Measurements from ENCODE around the gene RNF135. TPM values are rescaled to one million over a fixed set of nuclear protein-coding genes. Genes with fewer than 3 reads are reported as not detected.
"Not testable (repeated sequence)": the region's sequence is repeated elsewhere in the genome, so short reads cannot be mapped to it uniquely, and the experiment has no call there.

RNF135 gene
- total RNA-seq, 1 donor from 2014 or later, result 5.6 TPM

DNA sequence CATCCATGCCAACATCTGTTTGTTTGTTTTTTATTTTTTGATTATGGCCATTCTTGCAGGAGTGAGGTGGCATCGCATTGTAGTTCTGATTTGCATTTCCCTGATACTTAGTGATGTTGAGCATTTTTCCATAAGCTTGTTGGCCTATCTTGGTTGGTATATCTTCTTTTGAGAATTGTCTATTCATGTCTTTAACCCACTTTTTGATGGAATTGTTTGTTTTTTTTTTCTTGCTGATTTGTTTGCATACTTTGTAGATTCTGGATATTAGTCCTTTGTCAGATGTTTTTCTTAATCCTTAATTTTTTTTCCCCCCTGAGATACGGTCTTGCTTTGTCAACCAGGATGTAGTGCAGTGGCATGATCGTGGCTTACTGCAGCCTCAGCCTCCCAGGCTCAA lies 43.0 kb downstream of the RNF135 start:
- Histone ChIP-seq H3K36me3 (ENCODE audit: insufficient read depth, low read length) (no peaks in the 10 kb centered on the region), H2AFZ (ENCODE audit: low read depth, low read length) (no peak overlapping the region), H3K9me3 (ENCODE audit: insufficient read depth, low read depth, low read length) (no peaks in the 10 kb centered on the region), H4K20me1 (ENCODE audit: insufficient read depth, low read length) (peaks cover 3% of the 10 kb centered on the region), H3K27ac (ENCODE audit: low read depth, low read length) (no peak overlapping the region), H3K4me3 (ENCODE audit: insufficient read depth, low read depth, low read length) (no peak overlapping the region), H3K9ac (ENCODE audit: low read length) (no peak overlapping the region), H3K4me1 (ENCODE audit: insufficient read depth, low read length) (peaks cover 8% of the 10 kb centered on the region), H3K4me2 (ENCODE audit: low read length) (no peak overlapping the region), H3K79me2 (ENCODE audit: insufficient read depth, low read length) (peaks cover 3% of the 10 kb centered on the region), H3K27me3 (ENCODE audit: insufficient read depth, low read length) (no peaks in the 10 kb centered on the region)
- DNase-seq (ENCODE audit: low read depth), result no peak
- H3K36me3 Mint-ChIP-seq (ENCODE audit: low read depth, unreplicated experiment), result no peaks in the 10 kb centered on the region
- TF ChIP-seq EZH2 (IDR thresholded peaks at IDR 0.05; ENCODE audit: insufficient read depth, low read length) (no peak), CTCF (IDR thresholded peaks at IDR 0.05; ENCODE audit: insufficient read depth, low read depth, low read length) (no peak)
- no peak overlapping the region for H3K4me3 Mint-ChIP-seq (ENCODE audit: unreplicated experiment)
- H3K9me3 Mint-ChIP-seq (ENCODE audit: unreplicated experiment), result no peaks in the 10 kb centered on the region
- H3K27ac Mint-ChIP-seq (ENCODE audit: unreplicated experiment), result no peak overlapping the region
- H3K4me1 Mint-ChIP-seq (ENCODE audit: low read depth, unreplicated experiment), result peaks cover 8% of the 10 kb centered on the region
- no peaks in the 10 kb centered on the region for H3K27me3 Mint-ChIP-seq (ENCODE audit: low read depth, unreplicated experiment)
- FAIRE-seq, result no peak

DNA sequence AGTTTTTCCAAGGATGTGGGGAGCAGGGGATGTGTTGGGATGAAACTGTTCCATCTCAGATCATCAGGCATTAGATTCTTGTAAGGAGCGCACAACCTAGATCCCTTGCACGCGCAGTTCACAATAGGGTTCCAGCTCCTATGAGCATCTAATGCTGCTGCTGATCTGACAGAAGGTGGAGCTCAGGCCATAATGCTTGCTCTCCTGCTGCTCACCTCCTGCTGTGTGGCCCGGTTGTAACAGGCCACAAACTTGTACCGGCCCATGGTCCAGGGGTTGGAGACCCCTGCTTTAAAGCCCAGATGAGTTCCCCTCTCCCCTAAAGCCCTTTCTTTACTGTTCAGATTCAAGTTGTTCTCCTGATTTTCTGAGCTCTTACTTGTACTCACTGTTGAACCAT lies 44.8 kb downstream of the RNF135 start:
- Histone ChIP-seq H3K27me3 (ENCODE audit: insufficient read depth, low read length) (no peaks in the 10 kb centered on the region), H3K4me1 (ENCODE audit: insufficient read depth, low read length) (peaks cover 2% of the 10 kb centered on the region), H3K27ac (ENCODE audit: low read depth, low read length) (no peak overlapping the region), H3K36me3 (ENCODE audit: insufficient read depth, low read length) (no peaks in the 10 kb centered on the region), H4K20me1 (ENCODE audit: insufficient read depth, low read length) (peaks cover 3% of the 10 kb centered on the region), H3K4me3 (ENCODE audit: insufficient read depth, low read depth, low read length) (no peak overlapping the region), H3K9me3 (ENCODE audit: insufficient read depth, low read depth, low read length) (no peaks in the 10 kb centered on the region), H2AFZ (ENCODE audit: low read depth, low read length) (no peak overlapping the region), H3K79me2 (ENCODE audit: insufficient read depth, low read length) (peaks cover 3% of the 10 kb centered on the region), H3K4me2 (ENCODE audit: low read length) (no peak overlapping the region), H3K9ac (ENCODE audit: low read length) (no peak overlapping the region)
- Mint-ChIP-seq H3K4me3 (ENCODE audit: unreplicated experiment) (no peak overlapping the region), H3K27ac (ENCODE audit: unreplicated experiment) (no peak overlapping the region), H3K36me3 (ENCODE audit: low read depth, unreplicated experiment) (no peaks in the 10 kb centered on the region), H3K9me3 (ENCODE audit: unreplicated experiment) (no peaks in the 10 kb centered on the region), H3K4me1 (ENCODE audit: low read depth, unreplicated experiment) (peaks cover 7% of the 10 kb centered on the region), H3K27me3 (ENCODE audit: low read depth, unreplicated experiment) (no peaks in the 10 kb centered on the region)
- TF ChIP-seq EZH2 (IDR thresholded peaks at IDR 0.05; ENCODE audit: insufficient read depth, low read length) (no peak), CTCF (IDR thresholded peaks at IDR 0.05; ENCODE audit: insufficient read depth, low read depth, low read length) (no peak)
- FAIRE-seq (no peak), DNase-seq (ENCODE audit: low read depth) (no peak)

DNA sequence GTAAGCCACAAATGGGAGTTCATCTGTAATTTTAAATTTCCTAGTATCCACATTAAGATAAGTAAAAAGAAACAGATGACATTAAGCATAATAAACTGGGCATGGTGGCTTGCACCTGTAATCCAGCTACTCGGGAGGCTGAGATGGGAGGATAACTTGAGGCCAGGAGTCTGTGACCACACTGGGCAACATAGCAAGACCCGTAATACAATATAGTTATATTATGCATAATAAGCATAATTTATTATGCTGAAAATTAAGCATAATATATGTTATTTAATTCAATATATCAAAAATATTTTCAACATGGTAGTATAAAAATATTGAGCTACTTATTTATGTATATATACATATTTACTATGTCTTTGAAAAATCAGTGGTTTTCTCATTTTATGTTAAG lies 48.2 kb downstream of the RNF135 start:
- Mint-ChIP-seq H3K36me3 (ENCODE audit: low read depth, unreplicated experiment) (peaks cover 1% of the 10 kb centered on the region), H3K4me3 (ENCODE audit: unreplicated experiment) (no peak overlapping the region), H3K27me3 (ENCODE audit: low read depth, unreplicated experiment) (no peaks in the 10 kb centered on the region), H3K27ac (ENCODE audit: unreplicated experiment) (no peak overlapping the region), H3K4me1 (ENCODE audit: low read depth, unreplicated experiment) (peaks cover 2% of the 10 kb centered on the region), H3K9me3 (ENCODE audit: unreplicated experiment) (no peaks in the 10 kb centered on the region)
- H3K27me3 ChIP-seq (ENCODE audit: insufficient read depth, low read length), result no peaks in the 10 kb centered on the region
- FAIRE-seq, result no peak
- H3K36me3 ChIP-seq (ENCODE audit: insufficient read depth, low read length), result no peaks in the 10 kb centered on the region
- no peak overlapping the region for H3K9ac ChIP-seq (ENCODE audit: low read length)
- H3K9me3 ChIP-seq (ENCODE audit: insufficient read depth, low read depth, low read length), result no peaks in the 10 kb centered on the region
- no peak overlapping the region for H3K27ac ChIP-seq (ENCODE audit: low read depth, low read length)
- H3K4me2 ChIP-seq (ENCODE audit: low read length), result no peak overlapping the region
- no peak overlapping the region for H2AFZ ChIP-seq (ENCODE audit: low read depth, low read length)
- H3K4me3 ChIP-seq (ENCODE audit: insufficient read depth, low read depth, low read length), result no peak overlapping the region
- no peaks in the 10 kb centered on the region for H3K79me2 ChIP-seq (ENCODE audit: insufficient read depth, low read length)
- TF ChIP-seq CTCF (IDR thresholded peaks at IDR 0.05; ENCODE audit: insufficient read depth, low read depth, low read length), result no peak
- TF ChIP-seq EZH2 (IDR thresholded peaks at IDR 0.05; ENCODE audit: insufficient read depth, low read length), result no peak
- H4K20me1 ChIP-seq (ENCODE audit: insufficient read depth, low read length), result no peaks in the 10 kb centered on the region
- no peaks in the 10 kb centered on the region for H3K4me1 ChIP-seq (ENCODE audit: insufficient read depth, low read length)
- DNase-seq (ENCODE audit: low read depth), result no peak

GRCh38 chr17:31023171-31023570 lies 52.3 kb downstream of the RNF135 start:
- H3K4me3 Mint-ChIP-seq (ENCODE audit: unreplicated experiment); H4K20me1 ChIP-seq (ENCODE audit: insufficient read depth, low read length); H3K27me3 Mint-ChIP-seq (ENCODE audit: low read depth, unreplicated experiment); H3K27ac Mint-ChIP-seq (ENCODE audit: unreplicated experiment); H3K9me3 ChIP-seq (ENCODE audit: insufficient read depth, low read depth, low read length); H3K27me3 ChIP-seq (ENCODE audit: insufficient read depth, low read length); H3K36me3 Mint-ChIP-seq (ENCODE audit: low read depth, unreplicated experiment); H3K4me1 ChIP-seq (ENCODE audit: insufficient read depth, low read length); H3K79me2 ChIP-seq (ENCODE audit: insufficient read depth, low read length); H2AFZ ChIP-seq (ENCODE audit: low read depth, low read length); H3K9me3 Mint-ChIP-seq (ENCODE audit: unreplicated experiment); FAIRE-seq; H3K27ac ChIP-seq (ENCODE audit: low read depth, low read length); H3K36me3 ChIP-seq (ENCODE audit: insufficient read depth, low read length); DNase-seq (ENCODE audit: low read depth); H3K9ac ChIP-seq (ENCODE audit: low read length); H3K4me1 Mint-ChIP-seq (ENCODE audit: low read depth, unreplicated experiment); H3K4me3 ChIP-seq (ENCODE audit: insufficient read depth, low read depth, low read length); H3K4me2 ChIP-seq (ENCODE audit: low read length): not testable (repeated sequence)
